IMR-90 (cell line): ENCODE results near the gene NLRX1. TPM values are rescaled to one million over a fixed set of nuclear protein-coding genes. Genes with fewer than 3 reads are reported as not detected.

Experiments
- ATAC-seq: fragments of 200-7000 bp; cut with Tn5 transposase; 2 replicates; pipeline ENCODE4 v1.9.1; 2020; ENCODE audit warnings: low read depth, mild to moderate bottlenecking, moderate library complexity
- BruUV-seq: library from RNA; stranded (reverse); fragments of 400-500 nt; replicated peaks from 2 replicates; lab custom pipeline; 2021; lab: Mats Ljungman, UMichigan
- CTCF ChIA-PET: fragments of 300-600 bp; formaldehyde crosslinking; extraction: SDS; loops from one replicate; lab custom pipeline; 2021; ENCODE audit warnings: antibody characterized with exemption; lab: Yijun Ruan, JAX
- POLR2A ChIA-PET: fragments of 300-600 bp; sonication (Branson Sonifier 250); formaldehyde crosslinking; loops from one replicate; lab custom pipeline; 2022; ENCODE audit warnings: antibody characterized with exemption; ENCODE audit not compliant: unreplicated experiment; lab: Charles Lee
- DNase-seq: peaks from one replicate; pipeline ENCODE4 v3.0.0; 2013
- H2AFZ ChIP-seq: replicated peaks from 2 replicates; pipeline ENCODE3; 2013; ENCODE audit warnings: low read length, mild to moderate bottlenecking; ENCODE audit not compliant: poor library complexity
- H2AK5ac ChIP-seq: 2 replicates; pipeline ENCODE4 v1.6.1; 2013; ENCODE audit warnings: low read depth, low read length, inconsistent platforms
- H2AK9ac ChIP-seq: replicated peaks from 2 replicates; pipeline ENCODE3; 2013; ENCODE audit warnings: mild to moderate bottlenecking, low read depth, low read length, moderate library complexity; ENCODE audit not compliant: poor library complexity
- H2BK120ac ChIP-seq: 2 replicates; pipeline ENCODE4 v1.6.1; 2013; ENCODE audit warnings: low read depth, low read length, inconsistent platforms
- H2BK15ac ChIP-seq: 3 replicates; pipeline ENCODE4 v1.6.1; 2013; ENCODE audit warnings: low read depth, low read length, inconsistent platforms
- H2BK20ac ChIP-seq: 2 replicates; pipeline ENCODE4 v1.6.1; 2013; ENCODE audit warnings: low read depth, mild to moderate bottlenecking, inconsistent platforms, low read length, moderate library complexity
- H2BK5ac ChIP-seq: 2 replicates; pipeline ENCODE4 v1.6.1; 2013; ENCODE audit warnings: mild to moderate bottlenecking, low read depth, low read length, inconsistent platforms; ENCODE audit not compliant: poor library complexity, severe bottlenecking
- H3K14ac ChIP-seq: replicated peaks from 2 replicates; pipeline ENCODE4 v1.6.1; 2013; ENCODE audit warnings: low read depth, low read length, inconsistent platforms
- H3K18ac ChIP-seq: 2 replicates; pipeline ENCODE4 v1.6.1; 2013; ENCODE audit warnings: low read depth, low read length, control low read depth
- H3K23ac ChIP-seq: 2 replicates; pipeline ENCODE4 v1.6.1; 2013; ENCODE audit warnings: low read depth, low read length, inconsistent platforms
- H3K27ac ChIP-seq: 2 replicates; pipeline ENCODE4 v1.5.1; 2013; ENCODE audit warnings: mild to moderate bottlenecking, control low read depth, low read length; ENCODE audit not compliant: insufficient read depth
- H3K27me3 ChIP-seq: 2 replicates; pipeline ENCODE4 v1.6.1; 2013; ENCODE audit warnings: low read length; ENCODE audit not compliant: control insufficient read depth, insufficient read depth
- H3K36me3 ChIP-seq: 2 replicates; pipeline ENCODE4 v1.6.1; 2013; ENCODE audit warnings: low read length, mixed read lengths; ENCODE audit not compliant: control insufficient read depth, insufficient read depth
- H3K4ac ChIP-seq: 2 replicates; pipeline ENCODE4 v1.6.1; 2013; ENCODE audit warnings: low read depth, low read length, inconsistent platforms
- H3K4me1 ChIP-seq: 2 replicates; pipeline ENCODE4 v1.6.1; 2013; ENCODE audit warnings: low read length, mixed read lengths; ENCODE audit not compliant: control insufficient read depth, insufficient read depth
- H3K4me2 ChIP-seq: 2 replicates; pipeline ENCODE4 v1.6.1; 2013; ENCODE audit warnings: low read depth, mild to moderate bottlenecking, control low read depth, low read length, moderate library complexity
- H3K4me3 ChIP-seq: 2 replicates; pipeline ENCODE4 v1.5.1; 2013; ENCODE audit warnings: low read depth, mild to moderate bottlenecking, control low read depth, low read length, moderate library complexity; ENCODE audit not compliant: insufficient read depth
- H3K56ac ChIP-seq: 2 replicates; pipeline ENCODE4 v1.6.1; 2013; ENCODE audit warnings: low read length, inconsistent platforms; ENCODE audit not compliant: insufficient read depth; ENCODE audit errors: extremely low read depth
- H3K79me1 ChIP-seq, 2 experiments: 2 replicates each; pipeline ENCODE4 v1.6.1; 2013; ENCODE audit warnings: low read length in 2 of 2, inconsistent platforms in 1 of 2, low read depth in 1 of 2
- H3K9ac ChIP-seq: 2 replicates; pipeline ENCODE4 v1.6.1; 2013; ENCODE audit warnings: low read depth, low read length, control low read depth
- H3K9me1 ChIP-seq: 2 replicates; pipeline ENCODE4 v1.6.1; 2013; ENCODE audit warnings: low read length, inconsistent platforms; ENCODE audit not compliant: insufficient read depth
- H3K9me3 ChIP-seq: 2 replicates; pipeline ENCODE4 v1.6.1; 2013; ENCODE audit warnings: low read length; ENCODE audit not compliant: control insufficient read depth, insufficient read depth
- H4K20me1 ChIP-seq: 2 replicates; pipeline ENCODE4 v1.6.1; 2013; ENCODE audit warnings: low read length, inconsistent platforms; ENCODE audit not compliant: insufficient read depth
- H4K5ac ChIP-seq: 2 replicates; pipeline ENCODE4 v1.6.1; 2013; ENCODE audit warnings: mild to moderate bottlenecking, low read depth, low read length, control low read depth
- H4K8ac ChIP-seq, 2 experiments: 2 replicates each; pipeline ENCODE4 v1.6.1; 2013; ENCODE audit warnings: low read depth in 2 of 2, low read length in 2 of 2, control low read depth in 1 of 2, inconsistent platforms in 1 of 2
- H4K91ac ChIP-seq: 2 replicates; pipeline ENCODE4 v1.6.1; 2013; ENCODE audit warnings: low read depth, low read length, inconsistent platforms; ENCODE audit not compliant: insufficient read depth
- BHLHE40 ChIP-seq: fragments of 150-350 bp; IDR thresholded peaks from 2 replicates; pipeline ENCODE4 v1.6.1; 2016; ENCODE audit warnings: mild to moderate bottlenecking, low read depth, low read length
- CEBPB ChIP-seq: IDR thresholded peaks from 2 replicates; pipeline ENCODE4 v1.6.1; 2012; ENCODE audit warnings: low read depth, low read length, improper control_type of control experiment
- CHD1 ChIP-seq: IDR thresholded peaks from 2 replicates; pipeline ENCODE4 v1.6.1; 2012; ENCODE audit warnings: low read depth, low read length, improper control_type of control experiment
- CTCF ChIP-seq: conservative IDR thresholded peaks from 2 replicates; pipeline ENCODE4 v1.5.1; 2012; ENCODE audit warnings: mild to moderate bottlenecking, low read depth, low read length, improper control_type of control experiment
- ELK1 ChIP-seq: fragments of 150-350 bp; IDR thresholded peaks from 2 replicates; pipeline ENCODE4 v1.6.1; 2016; ENCODE audit warnings: low read depth, mild to moderate bottlenecking, low read length, moderate library complexity, borderline replicate concordance
- FOS ChIP-seq: fragments of 150-350 bp; IDR thresholded peaks from 2 replicates; pipeline ENCODE4 v1.6.1; 2016; ENCODE audit warnings: low read depth, low read length
- MAFK ChIP-seq: IDR thresholded peaks from 2 replicates; pipeline ENCODE4 v1.6.1; 2012; ENCODE audit warnings: low read depth, low read length, improper control_type of control experiment
- MAZ ChIP-seq: IDR thresholded peaks from 2 replicates; pipeline ENCODE4 v1.6.1; 2012; ENCODE audit warnings: low read depth, mild to moderate bottlenecking, low read length, improper control_type of control experiment, moderate library complexity, borderline replicate concordance
- MXI1 ChIP-seq: IDR thresholded peaks from 2 replicates; pipeline ENCODE4 v1.6.1; 2012; ENCODE audit warnings: low read depth, mild to moderate bottlenecking, low read length, moderate library complexity, borderline replicate concordance
- NFE2L2 ChIP-seq: fragments of 150-350 bp; IDR thresholded peaks from 2 replicates; pipeline ENCODE4 v1.6.1; 2016; ENCODE audit warnings: low read depth, mild to moderate bottlenecking, low read length
- POLR2A ChIP-seq: IDR thresholded peaks from 2 replicates; pipeline ENCODE4 v1.6.1; 2012; ENCODE audit warnings: mild to moderate bottlenecking, low read depth, low read length
- RAD21 ChIP-seq: IDR thresholded peaks from 2 replicates; pipeline ENCODE4 v1.6.1; 2012; ENCODE audit warnings: low read length, improper control_type of control experiment
- RCOR1 ChIP-seq: IDR thresholded peaks from 2 replicates; pipeline ENCODE4 v1.6.1; 2012; ENCODE audit warnings: mild to moderate bottlenecking, low read length, improper control_type of control experiment; ENCODE audit not compliant: insufficient replicate concordance
- RFX5 ChIP-seq: IDR thresholded peaks from 2 replicates; pipeline ENCODE4 v1.8.0; 2012; ENCODE audit warnings: low read depth, mild to moderate bottlenecking, low read length, moderate library complexity
- SMC3 ChIP-seq: fragments of 150-350 bp; IDR thresholded peaks from 2 replicates; pipeline ENCODE4 v1.6.1; 2016; ENCODE audit warnings: low read depth, mild to moderate bottlenecking, antibody characterized with exemption, low read length, moderate library complexity
- USF2 ChIP-seq: fragments of 150-350 bp; IDR thresholded peaks from 2 replicates; pipeline ENCODE4 v1.6.1; 2017; ENCODE audit warnings: mild to moderate bottlenecking, antibody characterized with exemption, low read length, low read depth
- WGBS, 2 experiments: methylation state at CpG; one replicate each; pipeline versions ENCODE4 v1.1.5 to v1.1.7; 2013; ENCODE audit warnings: missing lambda C conversion rate in 2 of 2; ENCODE audit not compliant: insufficient read length in 1 of 2; ENCODE audit errors: extremely low coverage in 2 of 2; 5-methylcytosine and 5-hydroxymethylcytosine counted together
- dilution Hi-C: fragments of 300-500 bp; cut with HindIII; formaldehyde crosslinking; loops from one replicate; pipeline ENCODE4 v1.14.3; 2018; ENCODE audit warnings: low sequenced_read_pairs; ENCODE audit not compliant: unreplicated experiment
- in situ Hi-C: fragments of 300-500 bp; cut with MboI; formaldehyde crosslinking; loops from 3 replicates; pipeline ENCODE4 v1.14.3; 2019; ENCODE audit warnings: low sequenced_read_pairs, inconsistent platforms, mixed read lengths
- intact Hi-C: fragments of 100-400 bp; cut with micrococcal nuclease; formaldehyde crosslinking; loops from 2 replicates; pipeline ENCODE4 v1.10.0; 2022
- polyA plus RNA-seq, 3 experiments: library from polyadenylated mRNA; depleted of rRNA; stranded (reverse); fragments of >200 nt; gene quantifications; 2 replicates each; pipeline ENCODE4 v1.2.3, GENCODE V29; 2012; ENCODE audit warnings: low replicate concordance in 1 of 3
- total RNA-seq: library from RNA; depleted of rRNA; stranded (reverse); fragments of >200 nt; gene quantifications from 2 replicates; pipeline ENCODE4 v1.2.3, GENCODE V29; 2012

NLRX1 gene
- total and polyA plus RNA-seq, 2 of the 4 experiments (the other 2 are of a cell fraction): 3.0 to 4.9 TPM

- H2BK5ac ChIP-seq: no peak overlapping the region
- in situ Hi-C loops: no loop called here
- ChIA-PET CTCF (no interaction called here), POLR2A (no interaction called here)
- intact Hi-C loops: no loop called here
- dilution Hi-C loops: no loop called here
- H4K5ac ChIP-seq: no peak overlapping the region
- H2BK20ac ChIP-seq: no peak overlapping the region
- 92% methylated on average over 5 of the region's 10 CpGs; no CpG with 5 or more reads in 1 of the 2 experiments for WGBS, 2 experiments
- H3K14ac ChIP-seq: no peak overlapping the region
- no peak overlapping the region for H3K4me2 ChIP-seq
- ATAC-seq (no peak), DNase-seq (no peak)
- H3K36me3 ChIP-seq: peaks cover 10% of the 10 kb centered on the region; the same call in 1 of the 2 replicates
- H4K8ac ChIP-seq: no peak overlapping the region
- H3K23ac ChIP-seq: no peak overlapping the region
- no peaks in the 10 kb centered on the region for H3K79me1 ChIP-seq
- H4K20me1 ChIP-seq: no peaks in the 10 kb centered on the region
- no peaks in the 10 kb centered on the region for H3K27me3 ChIP-seq
- H3K4ac ChIP-seq: no peak overlapping the region
- H2BK15ac ChIP-seq: no peak overlapping the region
- H2AFZ ChIP-seq: no peak overlapping the region
- TF ChIP-seq FOS (no peak), MAZ (no peak), RCOR1 (no peak), RFX5 (no peak), SMC3 (no peak), ELK1 (no peak), MAFK (no peak), CHD1 (no peak), MXI1 (no peak), USF2 (no peak), CTCF (no peak), POLR2A (no peak), BHLHE40 (no peak), NFE2L2 (no peak), RAD21 (no peak), CEBPB (no peak)
- no peak overlapping the region for H2AK5ac ChIP-seq
- H3K9me3 ChIP-seq: no peaks in the 10 kb centered on the region
- no peak overlapping the region for H3K27ac ChIP-seq
- no peak overlapping the region for H3K56ac ChIP-seq
- no peak overlapping the region for H4K91ac ChIP-seq
- no peak overlapping the region for H3K4me3 ChIP-seq
- no peak overlapping the region for H3K18ac ChIP-seq
- peaks cover 5% of the 10 kb centered on the region for H3K4me1 ChIP-seq
- no peak overlapping the region for H2BK120ac ChIP-seq
- BruUV-seq: no TSS peak
- H3K9me1 ChIP-seq: peaks cover 13% of the 10 kb centered on the region
- peak overlapping the region; percentile 31 for H2AK9ac ChIP-seq
- no peak overlapping the region for H3K9ac ChIP-seq
Observed at GRCh38 chr11:119179983-119180382, 11.5 kb downstream of the NLRX1 start.
